Testis (tissue), 2 donors: ENCODE data around the gene PRUNE1.

ENCODE experiments used
- CTCF ChIP-seq, 3 experiments: fragments of 450-650 bp in 2 of 3; fragments of 200-600 bp in 1 of 3; sonication (generic) in 1 of 3; IDR thresholded peaks; one replicate each; pipeline ENCODE4 v1.5.1; 2016 to 2019; ENCODE audit warnings: antibody characterized with exemption in 3 of 3, mild to moderate bottlenecking in 2 of 3, moderate library complexity in 1 of 3
- POLR2A ChIP-seq: fragments of 450-650 bp; IDR thresholded peaks from one replicate; pipeline ENCODE4 v1.6.1; 2017; ENCODE audit warnings: antibody characterized with exemption, mild to moderate bottlenecking, moderate library complexity

- peak in 2 of 3 experiments; percentile 18 to 28 for TF ChIP-seq CTCF (IDR thresholded peaks at IDR 0.05)
- TF ChIP-seq POLR2A = peak; percentile 11
Observed at GRCh38 chr1:151006327-151007052, 1.8 kb upstream of the PRUNE1 start, which contains the start of gene MINDY1.
